Measurements from ENCODE around the gene DUSP5.

Gene DUSP5

DNA sequence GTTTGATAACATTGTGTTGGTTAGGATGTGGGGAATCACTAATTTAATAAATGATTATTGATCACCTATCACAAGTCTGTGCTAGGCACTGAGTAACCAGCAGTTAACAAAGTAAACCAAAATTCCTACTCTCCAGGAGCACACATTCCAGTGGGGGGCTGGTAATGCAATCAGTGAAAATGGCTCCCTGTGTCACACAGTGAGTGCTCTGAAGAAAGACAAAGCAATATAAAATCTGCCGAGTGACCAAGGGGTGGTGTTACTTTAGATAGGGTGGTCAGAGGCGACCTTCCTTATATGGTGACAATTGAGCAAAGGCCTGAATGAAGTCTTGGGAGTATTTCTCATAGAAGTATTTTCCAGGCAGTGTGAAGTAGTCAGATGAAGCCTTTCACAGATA lies 56.2 kb downstream of the DUSP5 start:
- no peak for ATAC-seq (replicated peaks; ENCODE audit: extremely low read depth, poor library complexity, severe bottlenecking)
- no peaks in the 10 kb centered on the region for H3K36me3 Mint-ChIP-seq (ENCODE audit: insufficient read depth)
- no peak overlapping the region for H3K4me3 Mint-ChIP-seq
- no peak for DNase-seq (ENCODE audit: low spot score in 2 of 2)
- no peak overlapping the region for H3K27ac Mint-ChIP-seq (ENCODE audit: low read depth)
- peaks cover 6% of the 10 kb centered on the region for H3K4me1 Mint-ChIP-seq
- peaks cover 37% of the 10 kb centered on the region for H3K27me3 Mint-ChIP-seq
- H3K9me3 Mint-ChIP-seq: no peaks in the 10 kb centered on the region

DNA sequence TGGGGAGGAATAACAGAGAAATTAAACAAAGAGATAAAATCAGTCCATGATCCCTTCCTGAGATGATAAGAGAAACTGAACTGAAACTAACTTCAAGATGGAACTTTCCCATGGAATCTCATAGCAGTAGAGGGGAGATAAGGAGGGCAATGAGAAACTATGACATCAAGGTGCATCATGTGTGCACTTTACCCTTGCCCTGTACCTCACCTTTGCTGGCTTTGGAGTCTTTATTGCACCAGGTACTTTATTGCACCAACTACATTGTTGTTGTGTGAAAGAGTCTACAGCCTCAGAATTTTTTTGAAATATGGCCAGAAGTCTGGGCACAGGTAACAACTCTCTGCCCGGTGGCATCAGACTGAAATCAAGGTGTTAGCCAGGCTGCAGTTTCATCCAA lies 58.6 kb downstream of the DUSP5 start:
- DNase-seq (ENCODE audit: low spot score in 2 of 2) (no peak), ATAC-seq (replicated peaks; ENCODE audit: extremely low read depth, poor library complexity, severe bottlenecking) (no peak)
- Mint-ChIP-seq H3K27me3 (peaks cover 41% of the 10 kb centered on the region), H3K4me3 (no peak overlapping the region), H3K9me3 (no peaks in the 10 kb centered on the region), H3K4me1 (peaks cover 6% of the 10 kb centered on the region), H3K27ac (ENCODE audit: low read depth) (no peak overlapping the region), H3K36me3 (ENCODE audit: insufficient read depth) (no peaks in the 10 kb centered on the region)

- no peak overlapping the region for H3K4me3 Mint-ChIP-seq
- DNase-seq (ENCODE audit: low spot score in 2 of 2) (peak; percentile 34 to 50), ATAC-seq (replicated peaks; ENCODE audit: extremely low read depth, poor library complexity, severe bottlenecking) (peak; percentile 71)
- H3K36me3 Mint-ChIP-seq (ENCODE audit: insufficient read depth): no peaks in the 10 kb centered on the region
- no peaks in the 10 kb centered on the region for H3K9me3 Mint-ChIP-seq
- H3K27ac Mint-ChIP-seq (ENCODE audit: low read depth): no peak overlapping the region
- peaks cover 6% of the 10 kb centered on the region for H3K4me1 Mint-ChIP-seq
- peaks cover 41% of the 10 kb centered on the region for H3K27me3 Mint-ChIP-seq
These were observed 59.4 kb downstream of the DUSP5 start for GRCh38 chr10:110556969-110557601.

GRCh38 chr10:110558041-110558440 lies 60.3 kb downstream of the DUSP5 start:
- no peaks in the 10 kb centered on the region for H3K9me3 Mint-ChIP-seq
- H3K27ac Mint-ChIP-seq (ENCODE audit: low read depth): no peak overlapping the region
- DNase-seq (ENCODE audit: low spot score in 2 of 2): no peak
- ATAC-seq (replicated peaks; ENCODE audit: extremely low read depth, poor library complexity, severe bottlenecking): no peak
- H3K4me3 Mint-ChIP-seq: no peak overlapping the region
- peaks cover 6% of the 10 kb centered on the region for H3K4me1 Mint-ChIP-seq
- peaks cover 1% of the 10 kb centered on the region for H3K36me3 Mint-ChIP-seq (ENCODE audit: insufficient read depth)
- peaks cover 35% of the 10 kb centered on the region for H3K27me3 Mint-ChIP-seq

- H3K27ac Mint-ChIP-seq (ENCODE audit: low read depth): no peak overlapping the region
- ATAC-seq (replicated peaks; ENCODE audit: extremely low read depth, poor library complexity, severe bottlenecking) (no peak), DNase-seq (ENCODE audit: low spot score in 2 of 2) (no peak)
- H3K27me3 Mint-ChIP-seq: peaks cover 47% of the 10 kb centered on the region
- H3K36me3 Mint-ChIP-seq (ENCODE audit: insufficient read depth): peaks cover 1% of the 10 kb centered on the region
- peaks cover 6% of the 10 kb centered on the region for H3K4me1 Mint-ChIP-seq
- H3K9me3 Mint-ChIP-seq: no peaks in the 10 kb centered on the region
- H3K4me3 Mint-ChIP-seq: no peak overlapping the region
These were observed 62.3 kb downstream of the DUSP5 start for GRCh38 chr10:110560012-110560411.
